Liver (tissue), 9 donors: ENCODE results near the gene CEP295NL. TPM values are rescaled to one million over a fixed set of nuclear protein-coding genes. Genes with fewer than 3 reads are reported as not detected.
A peak's percentile ranks its signal among the peaks of the same experiment; 100 is the strongest.

ENCODE experiments used
- DNase-seq: peaks from one replicate; pipeline ENCODE4 v3.0.0-alpha.2; 2017; ENCODE audit warnings: low spot score
- H3K27ac ChIP-seq, 2 donors: one replicate each; pipeline ENCODE4 v1.7.0; 2013; ENCODE audit warnings: inconsistent platforms in 2 of 2, low read length in 2 of 2, control low read depth in 1 of 2, low read depth in 1 of 2, mild to moderate bottlenecking in 1 of 2
- H3K27me3 ChIP-seq, 4 donors: one replicate each; pipeline versions ENCODE4 v1.6.1 to v1.7.0; 2013; ENCODE audit warnings: low read length in 3 of 4, inconsistent platforms in 1 of 4, mild to moderate bottlenecking in 1 of 4, moderate library complexity in 1 of 4; ENCODE audit not compliant: control insufficient read depth in 4 of 4, insufficient read depth in 4 of 4
- H3K36me3 ChIP-seq, 4 donors: one replicate each; pipeline versions ENCODE4 v1.6.1 to v1.7.0; 2013; ENCODE audit warnings: low read length in 3 of 4, mild to moderate bottlenecking in 3 of 4, low read depth in 1 of 4, moderate library complexity in 1 of 4; ENCODE audit not compliant: control insufficient read depth in 4 of 4, insufficient read depth in 3 of 4
- H3K4me1 ChIP-seq, 4 donors: one replicate each; pipeline versions ENCODE4 v1.6.1 to v1.7.0; 2013; ENCODE audit warnings: low read length in 3 of 4, mild to moderate bottlenecking in 3 of 4, moderate library complexity in 1 of 4; ENCODE audit not compliant: control insufficient read depth in 4 of 4, insufficient read depth in 4 of 4
- H3K4me3 ChIP-seq, 3 donors: one replicate each; pipeline versions ENCODE4 v1.6.1 to v1.7.0; 2013; ENCODE audit warnings: low read length in 3 of 3, control low read depth in 1 of 3, low read depth in 1 of 3, mild to moderate bottlenecking in 1 of 3
- H3K9ac ChIP-seq, 2 donors: one replicate each; pipeline ENCODE4 v1.7.0; 2013; ENCODE audit warnings: low read length in 2 of 2, mild to moderate bottlenecking in 2 of 2, moderate library complexity in 2 of 2, control low read depth in 1 of 2, low read depth in 1 of 2
- H3K9me3 ChIP-seq, 4 donors: one replicate each; pipeline versions ENCODE4 v1.6.1 to v1.7.0; 2013; ENCODE audit warnings: low read length in 3 of 4; ENCODE audit not compliant: control insufficient read depth in 4 of 4
- ATF3 ChIP-seq: IDR thresholded peaks from 2 replicates; pipeline ENCODE4 v1.6.1; 2016; ENCODE audit warnings: antibody characterized with exemption
- CTCF ChIP-seq: fragments of 150-350 bp; IDR thresholded peaks from 2 replicates; pipeline ENCODE4 v1.5.1; 2017; ENCODE audit warnings: improper control_type of control experiment, low read depth, low read length; ENCODE audit not compliant: missing input control
- EGR1 ChIP-seq, 2 donors: IDR thresholded peaks; 2 replicates each; pipeline ENCODE4 v1.6.1; 2016 to 2018; ENCODE audit warnings: antibody characterized with exemption in 2 of 2, low read depth in 2 of 2
- FOXA1 ChIP-seq: IDR thresholded peaks from 2 replicates; pipeline ENCODE4 v1.6.1; 2016; ENCODE audit warnings: antibody characterized with exemption
- GABPA ChIP-seq, 2 donors: IDR thresholded peaks in 1 of 2; conservative IDR thresholded peaks in 1 of 2; 2 replicates each; pipeline ENCODE4 v1.6.1; 2016; ENCODE audit warnings: antibody characterized with exemption in 2 of 2, mild to moderate bottlenecking in 1 of 2, moderate library complexity in 1 of 2
- HNF4A ChIP-seq, 2 donors: conservative IDR thresholded peaks; 2 replicates each; pipeline ENCODE4 v1.6.1; 2016; ENCODE audit warnings: antibody characterized with exemption in 2 of 2, mild to moderate bottlenecking in 2 of 2
- HNF4G ChIP-seq: IDR thresholded peaks from 2 replicates; pipeline ENCODE4 v1.6.1; 2016; ENCODE audit warnings: antibody characterized with exemption
- JUND ChIP-seq, 2 donors: IDR thresholded peaks; 2 replicates each; pipeline ENCODE4 v1.6.1; 2016; ENCODE audit warnings: antibody characterized with exemption in 2 of 2
- MAX ChIP-seq: IDR thresholded peaks from 2 replicates; pipeline ENCODE4 v1.6.1; 2016; ENCODE audit warnings: antibody characterized with exemption
- NR2F2 ChIP-seq: IDR thresholded peaks from 2 replicates; pipeline ENCODE4 v1.6.1; 2016; ENCODE audit warnings: antibody characterized with exemption
- RAD21 ChIP-seq, 2 donors: IDR thresholded peaks; 2 replicates each; pipeline ENCODE4 v1.6.1; 2016; ENCODE audit warnings: antibody characterized with exemption in 2 of 2, mild to moderate bottlenecking in 2 of 2
- REST ChIP-seq: IDR thresholded peaks from 2 replicates; pipeline ENCODE4 v1.6.1; 2016; ENCODE audit warnings: antibody characterized with exemption, mild to moderate bottlenecking
- RXRA ChIP-seq, 2 donors: IDR thresholded peaks; 2 replicates each; pipeline ENCODE4 v1.6.1; 2017 to 2018; ENCODE audit warnings: antibody characterized with exemption in 2 of 2, mild to moderate bottlenecking in 1 of 2
- SP1 ChIP-seq: IDR thresholded peaks from 2 replicates; pipeline ENCODE4 v1.6.1; 2018; ENCODE audit warnings: antibody characterized with exemption, mild to moderate bottlenecking
- TAF1 ChIP-seq: conservative IDR thresholded peaks from 2 replicates; pipeline ENCODE4 v1.6.1; 2016; ENCODE audit warnings: antibody characterized with exemption, mild to moderate bottlenecking
- ZBTB33 ChIP-seq: IDR thresholded peaks from 2 replicates; pipeline ENCODE4 v1.6.1; 2016; ENCODE audit warnings: antibody characterized with exemption
- WGBS: extraction: QIAGEN DNeasy Blood & Tissue Kit; methylation state at CpG from one replicate; pipeline ENCODE4 v1.1.7; 2013; 5-methylcytosine and 5-hydroxymethylcytosine counted together
- polyA plus RNA-seq, 2 donors: library from polyadenylated mRNA; stranded (reverse) in 1 of 2; unstranded in 1 of 2; fragments of 200-250 nt in 1 of 2; fragments of >200 nt in 1 of 2; fragmentation: Nextera tagmentation in 1 of 2; extraction: Ambion mirVana in 1 of 2; gene quantifications; one replicate each; pipeline versions ENCODE4 v1.2.1 to v1.2.3, GENCODE V29; 2013 to 2015
- total RNA-seq, 2 donors: library from RNA; depleted of rRNA; stranded (reverse); fragments of >200 nt; gene quantifications; one replicate each; pipeline ENCODE4 v1.2.3, GENCODE V29; 2014
- donor health status: healthy.
- donor health status: healthy.
- donor health status: healthy.
- donor health status: healthy.
- donor health status: healthy.

Gene CEP295NL
- total and polyA plus RNA-seq, 4 donors: 0.28 to 1.0 TPM; not detected in 2

- TF ChIP-seq RAD21 (IDR thresholded peaks at IDR 0.05) (no peak), RXRA (IDR thresholded peaks at IDR 0.05) (no peak), HNF4A (conservative IDR thresholded peaks at IDR 0.05) (no peak), CTCF (no peak), TAF1 (no peak), NR2F2 (no peak), EGR1 (IDR thresholded peaks at IDR 0.05; ENCODE audit: low read depth in 2 of 2) (no peak), ZBTB33 (no peak), GABPA (IDR thresholded peaks at IDR 0.05 in 1 of 2, conservative IDR thresholded peaks at IDR 0.05 in 1 of 2) (no peak), FOXA1 (no peak), MAX (no peak), REST (no peak), JUND (IDR thresholded peaks at IDR 0.05) (no peak), ATF3 (no peak), SP1 (no peak)
- 87% methylated on average over 14 of the region's 14 CpGs for WGBS
- DNase-seq: no peak
- H3K36me3 ChIP-seq: no peaks in the 10 kb centered on the region
- peak overlapping the region; percentile 68 to 72 for H3K27ac ChIP-seq
- H3K9me3 ChIP-seq: no peaks in the 10 kb centered on the region
- no peaks in the 10 kb centered on the region for H3K27me3 ChIP-seq
- H3K4me1 ChIP-seq: peaks cover 0 to 8% (median 3%) of the 10 kb centered on the region in 4 donors
- no peak overlapping the region for H3K4me3 ChIP-seq
- H3K9ac ChIP-seq: no peak overlapping the region
Observed at GRCh38 chr17:78878871-78879527, 24.0 kb downstream of the CEP295NL start.

GRCh38 chr17:78878261-78878660 lies 24.7 kb downstream of the CEP295NL start:
- 93% methylated on average over 15 of the region's 15 CpGs for WGBS
- Histone ChIP-seq H3K9me3 (no peaks in the 10 kb centered on the region), H3K4me1 (peaks cover 0 to 6% (median 1%) of the 10 kb centered on the region in 4 donors), H3K9ac (no peak overlapping the region), H3K27ac (no peak overlapping the region), H3K4me3 (no peak overlapping the region), H3K27me3 (no peaks in the 10 kb centered on the region), H3K36me3 (no peaks in the 10 kb centered on the region)
- DNase-seq: no peak
- TF ChIP-seq HNF4A (conservative IDR thresholded peaks at IDR 0.05): no peak
- TF ChIP-seq FOXA1: no peak
- no peak for TF ChIP-seq EGR1 (IDR thresholded peaks at IDR 0.05; ENCODE audit: low read depth in 2 of 2)
- TF ChIP-seq NR2F2: no peak
- no peak for TF ChIP-seq MAX
- TF ChIP-seq CTCF: no peak
- TF ChIP-seq ZBTB33: no peak
- no peak for TF ChIP-seq TAF1
- TF ChIP-seq SP1: no peak
- TF ChIP-seq HNF4G: no peak
